Upper lobe of left lung (tissue), 4 donors: Measurements from ENCODE around the gene ARIH2.

Experiments used
- CTCF ChIP-seq, 6 experiments: fragments of 450-650 bp in 4 of 6; fragments of 200-600 bp in 2 of 6; sonication (generic) in 2 of 6; IDR thresholded peaks; one replicate each; pipeline ENCODE4 v1.5.1; 2016 to 2019; ENCODE audit warnings: antibody characterized with exemption in 6 of 6
- POLR2A ChIP-seq, 4 donors: fragments of 450-650 bp; IDR thresholded peaks; one replicate each; pipeline ENCODE4 v1.5.1; 2016 to 2017; ENCODE audit warnings: antibody characterized with exemption in 4 of 4, mild to moderate bottlenecking in 2 of 4
- POLR2AphosphoS5 ChIP-seq, 2 donors: sonication (generic); formaldehyde crosslinking; IDR thresholded peaks; one replicate each; pipeline ENCODE4 v1.5.1; 2017; ENCODE audit warnings: antibody characterized with exemption in 2 of 2

- TF ChIP-seq CTCF (IDR thresholded peaks at IDR 0.05) = no peak
- no peak for TF ChIP-seq POLR2AphosphoS5 (IDR thresholded peaks at IDR 0.05)
- no peak for TF ChIP-seq POLR2A (IDR thresholded peaks at IDR 0.05)
Measured at GRCh38 chr3:49016414-49017228, 98.0 kb downstream of the ARIH2 start.
